A549 (cell line): ENCODE results near the gene STAT5A.

ENCODE experiments used
- CBX2 ChIP-seq: fragments of 200-600 bp; sonication (generic); IDR thresholded peaks from 2 replicates; pipeline ENCODE4 v1.6.1; 2016; ENCODE audit warnings: low read depth, mild to moderate bottlenecking, borderline replicate concordance
- CBX8 ChIP-seq: fragments of 200-600 bp; sonication (generic); IDR thresholded peaks from 2 replicates; pipeline ENCODE4 v1.6.1; 2016
- TF ChIP-seq, protein P1 (sequence below): fragments of >200 bp; sonication (Bioruptor Twin); formaldehyde crosslinking; IDR thresholded peaks from 3 replicates; pipeline ENCODE4 v1.5.1; 2016
- TF ChIP-seq, protein P2 (sequence below): IDR thresholded peaks from 2 replicates; pipeline ENCODE4 v1.6.1; 2012

- TF ChIP-seq, protein P1, sequence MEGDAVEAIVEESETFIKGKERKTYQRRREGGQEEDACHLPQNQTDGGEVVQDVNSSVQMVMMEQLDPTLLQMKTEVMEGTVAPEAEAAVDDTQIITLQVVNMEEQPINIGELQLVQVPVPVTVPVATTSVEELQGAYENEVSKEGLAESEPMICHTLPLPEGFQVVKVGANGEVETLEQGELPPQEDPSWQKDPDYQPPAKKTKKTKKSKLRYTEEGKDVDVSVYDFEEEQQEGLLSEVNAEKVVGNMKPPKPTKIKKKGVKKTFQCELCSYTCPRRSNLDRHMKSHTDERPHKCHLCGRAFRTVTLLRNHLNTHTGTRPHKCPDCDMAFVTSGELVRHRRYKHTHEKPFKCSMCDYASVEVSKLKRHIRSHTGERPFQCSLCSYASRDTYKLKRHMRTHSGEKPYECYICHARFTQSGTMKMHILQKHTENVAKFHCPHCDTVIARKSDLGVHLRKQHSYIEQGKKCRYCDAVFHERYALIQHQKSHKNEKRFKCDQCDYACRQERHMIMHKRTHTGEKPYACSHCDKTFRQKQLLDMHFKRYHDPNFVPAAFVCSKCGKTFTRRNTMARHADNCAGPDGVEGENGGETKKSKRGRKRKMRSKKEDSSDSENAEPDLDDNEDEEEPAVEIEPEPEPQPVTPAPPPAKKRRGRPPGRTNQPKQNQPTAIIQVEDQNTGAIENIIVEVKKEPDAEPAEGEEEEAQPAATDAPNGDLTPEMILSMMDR, result no peak
- TF ChIP-seq CBX8 (no peak), CBX2 (no peak)
- TF ChIP-seq, protein P2, sequence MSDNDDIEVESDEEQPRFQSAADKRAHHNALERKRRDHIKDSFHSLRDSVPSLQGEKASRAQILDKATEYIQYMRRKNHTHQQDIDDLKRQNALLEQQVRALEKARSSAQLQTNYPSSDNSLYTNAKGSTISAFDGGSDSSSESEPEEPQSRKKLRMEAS, result no peak
Measured at GRCh38 chr17:42281571-42282096, 6.7 kb upstream of the STAT5A start.
